Heart right ventricle (tissue), 16 donors: ENCODE results near the gene ZNF692. TPM values are rescaled to one million over a fixed set of nuclear protein-coding genes. Genes with fewer than 3 reads are reported as not detected.

Experiments
- ATAC-seq, 8 donors: fragments of 200-7000 bp; cut with Tn5 transposase; one replicate each; pipeline ENCODE4 v1.9.1; 2020; ENCODE audit warnings: mild to moderate bottlenecking in 8 of 8, moderate library complexity in 8 of 8, moderate number of reproducible peaks in 1 of 8
- DNase-seq, 2 donors: peaks; one replicate each; pipeline ENCODE4 v3.0.0-alpha.2; 2020
- H3K27ac ChIP-seq, 10 donors: fragments of 200-600 bp; sonication (generic) in 2 of 10; one replicate each; pipeline versions ENCODE4 v1.5.0 to v1.8.0; 2020 to 2022; ENCODE audit warnings: mild to moderate bottlenecking in 3 of 10
- H3K27me3 ChIP-seq, 7 donors: fragments of 200-600 bp; one replicate each; pipeline ENCODE4 v1.8.0; 2021 to 2022; ENCODE audit warnings: mild to moderate bottlenecking in 2 of 7
- H3K36me3 ChIP-seq, 9 donors: fragments of 200-600 bp; sonication (generic) in 1 of 9; one replicate each; pipeline versions ENCODE4 v1.5.0 to v1.8.0; 2020 to 2022; ENCODE audit warnings: mild to moderate bottlenecking in 2 of 9
- H3K4me1 ChIP-seq, 9 donors: fragments of 200-600 bp; sonication (generic) in 1 of 9; one replicate each; pipeline versions ENCODE4 v1.5.0 to v1.8.0; 2020 to 2022; ENCODE audit warnings: mild to moderate bottlenecking in 4 of 9
- H3K4me3 ChIP-seq, 10 donors: fragments of 200-600 bp; sonication (generic) in 2 of 10; one replicate each; pipeline versions ENCODE4 v1.5.0 to v1.8.0; 2020 to 2022; ENCODE audit warnings: mild to moderate bottlenecking in 7 of 10, moderate library complexity in 2 of 10
- H3K9me3 ChIP-seq, 11 donors: fragments of 200-600 bp in 10 of 11; sonication (generic) in 2 of 11; one replicate each; pipeline versions ENCODE4 v1.5.0 to v1.8.0; 2013 to 2022; ENCODE audit warnings: mild to moderate bottlenecking in 2 of 11, control low read depth in 1 of 11, moderate library complexity in 1 of 11
- CTCF ChIP-seq, 9 donors: fragments of 200-600 bp; sonication (generic) in 2 of 9; IDR thresholded peaks; one replicate each; pipeline versions ENCODE4 v1.5.0 to v1.8.0; 2021 to 2022; ENCODE audit warnings: antibody characterized with exemption in 9 of 9, mild to moderate bottlenecking in 5 of 9, moderate library complexity in 1 of 9
- WGBS, 2 donors: extraction: QIAGEN DNeasy Blood & Tissue Kit; methylation state at CpG; one replicate each; pipeline ENCODE4 v1.1.7; 2013; ENCODE audit warnings: inconsistent platforms in 1 of 2; 5-methylcytosine and 5-hydroxymethylcytosine counted together
- intact Hi-C, 10 donors: fragments of 100-400 bp; cut with DNase I; formaldehyde crosslinking; loops; one replicate each; pipeline versions ENCODE4 v1.11.1 to v1.14.2; 2022
- polyA plus RNA-seq, 2 donors: library from polyadenylated mRNA; stranded (reverse); fragments of 200-250 nt; gene quantifications; one replicate each; pipeline ENCODE4 v1.2.3, GENCODE V29; 2013
- total RNA-seq, 10 donors: library from RNA; stranded (reverse); fragmentation: NEBNext Ultra II Directional in 3 of 10; extraction: Animal tissue kit (Norgen Biotek cat#: 25700) in 3 of 10; gene quantifications; one replicate each; pipeline versions ENCODE4 v1.2.1 to v1.2.4, GENCODE V29; 2021 to 2023
- donor health status: Arrhythmogenic right ventricular cardiomyopathy.
- donor health status: ischemic (EF 13 %, LVEDD 7.1; RV severe dilation, severe dysfunction).
- donor health status: healthy with polysubstance abuse.
- donor health status: DM: no; HTN: yes; CAD: no.
- donor health status: DM: no; HTN: no; CAD: no.
- donor health status: ischemic (EF 25% LVEDD 6.9; RV normal size, moderate dysfunction).
- donor health status: ischemic (EF 25% LVEDD 5.7; RV mildly dilated, moderate dysfunction).
- donor health status: healthy.
- donor health status: DM: yes; HTN: yes; CAD: no.
- donor health status: Ischemic cardiomyopathy.
- donor health status: ischemic (EF 35%, LVEDD 5.7; RV mildly dilated, moderate dysfunction).
- donor health status: nonischemic (EF 11% LVEDD 7.7; RV severe dilation, severe dysfunction).
- donor health status: DM: yes; HTN: yes; CAD: no.
- donor health status: PGD.
- donor health status: ischemic (EF 29% LVEDD 5.4; RV normal size, mild dysfunction).
- donor health status: nonischemic (EF 23%, LVEDD 6.1; RV moderate dilation, normal function).

The ZNF692 gene
- total and polyA plus RNA-seq, 12 donors: 7.1 to 102 (median 12.5) TPM

GRCh38 chr1:248897412-248898337 lies 38.8 kb upstream of the ZNF692 start:
- DNase-seq: no peak
- no peak for TF ChIP-seq CTCF (IDR thresholded peaks at IDR 0.05)
- Histone ChIP-seq H3K27me3 (peaks cover 0 to 50% (median 15%) of the 10 kb centered on the region in 7 donors), H3K36me3 (no peaks in the 10 kb centered on the region), H3K9me3 (no peaks in the 10 kb centered on the region), H3K4me3 (no peak overlapping the region), H3K4me1 (no peaks in the 10 kb centered on the region), H3K27ac (no peak overlapping the region)
- no peak for ATAC-seq
- 39 to 72% methylated on average over 9 of the region's 9 CpGs for whole genome bisulfite sequencing, 2 donors
- intact Hi-C loops: no loop called here

- intact Hi-C loops: no loop called here
Measured at GRCh38 chr1:248894837-248895236, 36.0 kb upstream of the ZNF692 start.

GRCh38 chr1:248892590-248892989 lies 33.7 kb upstream of the ZNF692 start:
- Histone ChIP-seq H3K4me1 (no peaks in the 10 kb centered on the region), H3K27me3 (peaks cover 0 to 21% (median 4%) of the 10 kb centered on the region in 7 donors), H3K9me3 (no peaks in the 10 kb centered on the region), H3K27ac (no peak overlapping the region), H3K36me3 (no peaks in the 10 kb centered on the region), H3K4me3 (no peak overlapping the region)
- DNase-seq (no peak), ATAC-seq (no peak)
- intact Hi-C loops: no loop called here
- 79 to 80% methylated on average over 1 of the region's 1 CpG for WGBS, 2 donors
- TF ChIP-seq CTCF (IDR thresholded peaks at IDR 0.05): no peak

More at GRCh38 chr1:248894837-248895236, 36.0 kb upstream of the ZNF692 start:
- Histone ChIP-seq H3K4me3 (no peak overlapping the region), H3K36me3 (no peaks in the 10 kb centered on the region), H3K27me3 (peaks cover 0 to 38% (median 15%) of the 10 kb centered on the region in 7 donors), H3K4me1 (no peaks in the 10 kb centered on the region), H3K27ac (no peak overlapping the region), H3K9me3 (no peaks in the 10 kb centered on the region)
- TF ChIP-seq CTCF (IDR thresholded peaks at IDR 0.05): no peak
- ATAC-seq (no peak), DNase-seq (no peak)

GRCh38 chr1:248891758-248892157 lies 32.9 kb upstream of the ZNF692 start:
- Histone ChIP-seq H3K9me3 (no peaks in the 10 kb centered on the region), H3K36me3 (no peaks in the 10 kb centered on the region), H3K4me1 (peaks cover 0 to 1% (median 0%) of the 10 kb centered on the region in 9 donors), H3K4me3 (no peak overlapping the region), H3K27ac (no peak overlapping the region), H3K27me3 (peaks cover 0 to 13% (median 0%) of the 10 kb centered on the region in 7 donors)
- intact Hi-C loops: no loop called here
- ATAC-seq (no peak), DNase-seq (no peak)
- WGBS, 2 donors: 94 to 97% methylated on average over 2 of the region's 2 CpGs
- TF ChIP-seq CTCF (IDR thresholded peaks at IDR 0.05): no peak
